ENCODE measurements around the gene OSBPL5.

DNA sequence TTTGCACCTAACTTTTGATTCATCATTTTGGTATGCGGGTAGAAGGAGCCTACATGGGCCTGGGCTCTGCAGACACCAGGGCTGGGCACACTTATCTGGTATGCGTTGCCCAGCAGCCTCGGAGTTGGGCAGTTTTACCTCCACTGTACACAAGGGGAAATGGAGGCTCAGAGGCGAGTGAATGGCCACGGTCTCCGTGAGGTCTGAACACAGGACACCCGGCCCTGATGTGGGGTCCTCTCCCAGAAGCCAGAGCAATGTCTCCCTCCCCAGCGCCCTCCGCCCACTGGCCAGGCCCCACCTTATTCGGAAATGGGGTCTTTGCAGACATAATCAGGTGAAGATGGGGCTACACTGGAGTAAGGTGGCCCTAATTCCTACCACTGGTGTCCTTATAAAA lies 43.7 kb downstream of the OSBPL5 start:
- no peak for TF ChIP-seq FOXM1 (IDR thresholded peaks at IDR 0.05; ENCODE audit: borderline replicate concordance)
- TF ChIP-seq BHLHE40 (IDR thresholded peaks at IDR 0.05; ENCODE audit: borderline replicate concordance) = no peak
